Heart left ventricle (tissue), 13 donors: Measurements from ENCODE around the gene DPH1.

Experiments
- CTCF ChIP-seq, 12 donors: fragments of 200-600 bp; sonication (generic) in 4 of 12; IDR thresholded peaks; one replicate each; pipeline versions ENCODE4 v1.5.0 to v1.8.0; 2018 to 2022; ENCODE audit warnings: antibody characterized with exemption in 12 of 12, mild to moderate bottlenecking in 5 of 12
- POLR2A ChIP-seq, 2 donors: fragments of 450-650 bp; IDR thresholded peaks; one replicate each; pipeline ENCODE4 v1.6.1; 2017; ENCODE audit warnings: antibody characterized with exemption in 2 of 2, mild to moderate bottlenecking in 2 of 2, moderate library complexity in 2 of 2
- donor health status: ischemic (EF 13 %, LVEDD 7.1; RV severe dilation, severe dysfunction).
- donor health status: DM: no; HTN: yes; CAD: no.
- donor health status: DM: no; HTN: no; CAD: no.
- donor health status: ischemic (EF 25% LVEDD 6.9; RV normal size, moderate dysfunction).
- donor health status: ischemic (EF 25% LVEDD 5.7; RV mildly dilated, moderate dysfunction).
- donor health status: ischemic (EF 35%, LVEDD 5.7; RV mildly dilated, moderate dysfunction).
- donor health status: nonischemic (EF 11% LVEDD 7.7; RV severe dilation, severe dysfunction).
- donor health status: DM: yes; HTN: yes; CAD: no.
- donor health status: PGD.
- donor health status: ischemic (EF 29% LVEDD 5.4; RV normal size, mild dysfunction).
- donor health status: nonischemic (EF 23%, LVEDD 6.1; RV moderate dilation, normal function).

GRCh38 chr17:1985093-1985492 is 44.9 kb upstream of the DPH1 start:
- TF ChIP-seq CTCF (IDR thresholded peaks at IDR 0.05) (no peak), POLR2A (IDR thresholded peaks at IDR 0.05) (no peak)
